SK-N-SH (cell line): ENCODE data around the gene GDF2. TPM values are rescaled to one million over a fixed set of nuclear protein-coding genes. Genes with fewer than 3 reads are reported as not detected.

Experiments
- CTCF ChIA-PET: fragments of 300-600, 350-600 bp; formaldehyde crosslinking; extraction: SDS; loops from one replicate; lab custom pipeline; 2021; lab: Yijun Ruan, JAX
- POLR2A ChIA-PET: fragments of 350-600 bp; sonication (Branson Sonifier 250); formaldehyde crosslinking; extraction: SDS; loops from one replicate; lab custom pipeline; 2020; ENCODE audit warnings: antibody characterized with exemption, inconsistent platforms; lab: Yijun Ruan, JAX
- DNase-seq: peaks from one replicate; pipeline ENCODE4 v3.0.0; 2012
- H2AFZ ChIP-seq: fragments of 200-600 bp; sonication (generic); 2 replicates; pipeline ENCODE4 v1.8.1; 2016; ENCODE audit warnings: antibody characterized with exemption, mild to moderate bottlenecking, low read depth
- H3F3A ChIP-seq: fragments of 200-600 bp; sonication (generic); replicated peaks from 2 replicates; pipeline ENCODE3; 2016; ENCODE audit warnings: antibody characterized with exemption, mild to moderate bottlenecking; ENCODE audit not compliant: insufficient read depth
- H3K27ac ChIP-seq, 2 experiments: fragments of 200-500 bp in 1 of 2; fragments of 200-600 bp in 1 of 2; sonication (Bioruptor generic) in 1 of 2; sonication (generic), shearing (Covaris generic) in 1 of 2; 2 replicates each; pipeline versions ENCODE4 v1.5.1 to v1.6.1; 2014 to 2016; ENCODE audit warnings: low read depth in 2 of 2, inconsistent platforms in 1 of 2, low read length in 1 of 2, mild to moderate bottlenecking in 1 of 2, mixed read lengths in 1 of 2
- H3K27me3 ChIP-seq: fragments of 200-600 bp; sonication (generic), shearing (Covaris generic); 2 replicates; pipeline ENCODE4 v1.6.1; 2016; ENCODE audit warnings: mixed run types; ENCODE audit not compliant: insufficient read depth
- H3K36me3 ChIP-seq, 2 experiments: fragments of 200-500 bp in 1 of 2; fragments of 200-600 bp in 1 of 2; sonication (Bioruptor generic) in 1 of 2; sonication (generic) in 1 of 2; replicated peaks in 1 of 2; 2 replicates each; pipeline versions ENCODE3 to v1.5.1; 2014 to 2016; ENCODE audit warnings: low read length in 1 of 2, mild to moderate bottlenecking in 1 of 2; ENCODE audit not compliant: insufficient read depth in 2 of 2, control insufficient read depth in 1 of 2
- H3K4me1 ChIP-seq, 2 experiments: fragments of 200-500 bp in 1 of 2; fragments of 200-600 bp in 1 of 2; sonication (Bioruptor generic) in 1 of 2; sonication (generic), shearing (Covaris generic) in 1 of 2; 2 replicates each; pipeline versions ENCODE4 v1.5.1 to v1.6.1; 2014 to 2016; ENCODE audit warnings: low read depth in 1 of 2, low read length in 1 of 2, mixed run types in 1 of 2; ENCODE audit not compliant: insufficient read depth in 2 of 2, control insufficient read depth in 1 of 2
- H3K4me2 ChIP-seq: fragments of 200-600 bp; sonication (generic), shearing (Covaris generic); 2 replicates; pipeline ENCODE4 v1.6.1; 2017; ENCODE audit warnings: mixed run types
- H3K4me3 ChIP-seq, 2 experiments: fragments of 200-500 bp in 1 of 2; fragments of 200-600 bp in 1 of 2; sonication (Bioruptor generic) in 1 of 2; sonication (generic), shearing (Covaris generic) in 1 of 2; 2 replicates each; pipeline versions ENCODE4 v1.5.1 to v1.8.1; 2014 to 2016; ENCODE audit warnings: low read depth in 2 of 2, inconsistent platforms in 1 of 2, low read length in 1 of 2, mild to moderate bottlenecking in 1 of 2, mixed read lengths in 1 of 2, moderate library complexity in 1 of 2
- H3K79me2 ChIP-seq: fragments of 200-600 bp; sonication (generic); 2 replicates; pipeline ENCODE4 v1.8.1; 2017; ENCODE audit warnings: mild to moderate bottlenecking; ENCODE audit not compliant: insufficient read depth
- H3K9ac ChIP-seq: fragments of 200-600 bp; sonication (generic); 2 replicates; pipeline ENCODE4 v1.6.1; 2017; ENCODE audit warnings: mixed run types
- H3K9me2 ChIP-seq: fragments of 200-600 bp; sonication (generic); 2 replicates; pipeline ENCODE4 v1.6.1; 2017; ENCODE audit warnings: mixed run types
- H3K9me3 ChIP-seq: fragments of 200-600 bp; sonication (generic); 2 replicates; pipeline ENCODE4 v1.6.1; 2017; ENCODE audit warnings: mixed run types, mild to moderate bottlenecking, moderate library complexity
- H4K20me1 ChIP-seq: fragments of 200-600 bp; sonication (generic); 2 replicates; pipeline ENCODE4 v1.6.1; 2017; ENCODE audit warnings: mild to moderate bottlenecking, mixed run types; ENCODE audit not compliant: insufficient read depth
- EZH2phosphoT487 ChIP-seq: fragments of 200-600 bp; sonication (generic); IDR thresholded peaks from 2 replicates; pipeline ENCODE4 v1.6.1; 2017; ENCODE audit warnings: low read depth, mixed run types, mild to moderate bottlenecking, antibody characterized with exemption, moderate library complexity, borderline replicate concordance
- FOXJ3 ChIP-seq: sonication (generic); formaldehyde crosslinking; IDR thresholded peaks from 2 replicates; pipeline ENCODE4 v1.5.1; 2020; ENCODE audit warnings: mild to moderate bottlenecking, missing genetic modification reagents
- FOXM1 ChIP-seq: IDR thresholded peaks from 2 replicates; pipeline ENCODE4 v1.4.0; 2012; ENCODE audit warnings: low read depth, mild to moderate bottlenecking
- GABPA ChIP-seq: IDR thresholded peaks from 2 replicates; pipeline ENCODE4 v1.4.0; 2012; ENCODE audit warnings: low read depth, mild to moderate bottlenecking
- IRF3 ChIP-seq: fragments of 150-350 bp; IDR thresholded peaks from 2 replicates; pipeline ENCODE4 v1.6.1; 2016; ENCODE audit warnings: mild to moderate bottlenecking, low read depth, low read length
- JUND ChIP-seq: IDR thresholded peaks from 2 replicates; pipeline ENCODE4 v1.4.0; 2012
- MEF2A ChIP-seq: IDR thresholded peaks from 2 replicates; pipeline ENCODE4 v1.4.0; 2012; ENCODE audit warnings: low read depth, borderline replicate concordance
- POLR2AphosphoS5 ChIP-seq: IDR thresholded peaks from 2 replicates; pipeline ENCODE4 v1.6.1; 2012; ENCODE audit warnings: low read depth, low read length
- RAD21 ChIP-seq: IDR thresholded peaks from 2 replicates; pipeline ENCODE4 v1.6.1; 2012; ENCODE audit warnings: mild to moderate bottlenecking, low read length
- RCOR1 ChIP-seq: fragments of 150-350 bp; IDR thresholded peaks from 2 replicates; pipeline ENCODE4 v1.6.1; 2017; ENCODE audit warnings: antibody characterized with exemption, low read length
- SIN3A ChIP-seq: IDR thresholded peaks from 2 replicates; pipeline ENCODE4 v1.6.1; 2012; ENCODE audit warnings: low read depth, mild to moderate bottlenecking, low read length, moderate library complexity, borderline replicate concordance
- SMC3 ChIP-seq: IDR thresholded peaks from 2 replicates; pipeline ENCODE4 v1.6.1; 2012; ENCODE audit warnings: low read depth, low read length, improper control_type of control experiment
- TAF1 ChIP-seq: IDR thresholded peaks from 2 replicates; pipeline ENCODE4 v1.6.1; 2012; ENCODE audit warnings: low read depth, mild to moderate bottlenecking, low read length, moderate library complexity, borderline replicate concordance
- TEAD4 ChIP-seq: IDR thresholded peaks from 2 replicates; pipeline ENCODE4 v1.4.0; 2012; ENCODE audit warnings: mild to moderate bottlenecking, borderline replicate concordance; ENCODE audit not compliant: insufficient read depth
- YY1 ChIP-seq: IDR thresholded peaks from 2 replicates; pipeline ENCODE4 v1.4.0; 2012; ENCODE audit warnings: low read depth, mild to moderate bottlenecking
- ZBTB33 ChIP-seq: IDR thresholded peaks from 2 replicates; pipeline ENCODE4 v1.4.0; 2012; ENCODE audit warnings: low read depth, borderline replicate concordance
- WGBS: methylation state at CpG from one replicate; pipeline ENCODE4 v1.1.6; 2017; ENCODE audit warnings: low lambda C conversion rate; 5-methylcytosine and 5-hydroxymethylcytosine counted together
- polyA plus RNA-seq, 3 experiments: library from polyadenylated mRNA; depleted of rRNA; stranded (reverse); fragments of >200 nt; gene quantifications; 2 replicates each; pipeline ENCODE4 v1.2.3, GENCODE V29; 2012
- TF ChIP-seq, protein P1 (sequence below): IDR thresholded peaks from 2 replicates; pipeline ENCODE4 v1.6.1; 2012; ENCODE audit warnings: mild to moderate bottlenecking, low read depth, low read length, moderate library complexity

Gene GDF2
- polyA plus RNA-seq, 1 of the 3 experiments (the other 2 are of a cell fraction), result not detected

- no peaks in the 10 kb centered on the region for H3K9me2 ChIP-seq
- H2AFZ ChIP-seq, result no peak overlapping the region
- H3K36me3 ChIP-seq, result no peaks in the 10 kb centered on the region
- H3K79me2 ChIP-seq, result no peaks in the 10 kb centered on the region
- CTCF ChIA-PET, result interaction anchor here (0.7 to 5.3 kb wide), 6 partner anchors 10 to 339 kb away, joined by 3 to 23 read pairs (median 4); no protein-coding TSS in a partner anchor
- no peak overlapping the region for H3K4me3 ChIP-seq
- no peaks in the 10 kb centered on the region for H4K20me1 ChIP-seq
- no peak overlapping the region for H3K9ac ChIP-seq
- H3K4me2 ChIP-seq, result no peak overlapping the region
- H3K27me3 ChIP-seq, result no peaks in the 10 kb centered on the region
- DNase-seq, result no peak
- H3K4me1 ChIP-seq, result peaks cover 0 to 8% of the 10 kb centered on the region in 2 experiments; a peak in 1 of 4 replicates
- POLR2A ChIA-PET, result no interaction called here
- 64% methylated on average over 2 of the region's 3 CpGs for WGBS
- peaks cover 3% of the 10 kb centered on the region for H3F3A ChIP-seq
- no peaks in the 10 kb centered on the region for H3K9me3 ChIP-seq
- no peak for TF ChIP-seq RCOR1
- TF ChIP-seq, protein P1, sequence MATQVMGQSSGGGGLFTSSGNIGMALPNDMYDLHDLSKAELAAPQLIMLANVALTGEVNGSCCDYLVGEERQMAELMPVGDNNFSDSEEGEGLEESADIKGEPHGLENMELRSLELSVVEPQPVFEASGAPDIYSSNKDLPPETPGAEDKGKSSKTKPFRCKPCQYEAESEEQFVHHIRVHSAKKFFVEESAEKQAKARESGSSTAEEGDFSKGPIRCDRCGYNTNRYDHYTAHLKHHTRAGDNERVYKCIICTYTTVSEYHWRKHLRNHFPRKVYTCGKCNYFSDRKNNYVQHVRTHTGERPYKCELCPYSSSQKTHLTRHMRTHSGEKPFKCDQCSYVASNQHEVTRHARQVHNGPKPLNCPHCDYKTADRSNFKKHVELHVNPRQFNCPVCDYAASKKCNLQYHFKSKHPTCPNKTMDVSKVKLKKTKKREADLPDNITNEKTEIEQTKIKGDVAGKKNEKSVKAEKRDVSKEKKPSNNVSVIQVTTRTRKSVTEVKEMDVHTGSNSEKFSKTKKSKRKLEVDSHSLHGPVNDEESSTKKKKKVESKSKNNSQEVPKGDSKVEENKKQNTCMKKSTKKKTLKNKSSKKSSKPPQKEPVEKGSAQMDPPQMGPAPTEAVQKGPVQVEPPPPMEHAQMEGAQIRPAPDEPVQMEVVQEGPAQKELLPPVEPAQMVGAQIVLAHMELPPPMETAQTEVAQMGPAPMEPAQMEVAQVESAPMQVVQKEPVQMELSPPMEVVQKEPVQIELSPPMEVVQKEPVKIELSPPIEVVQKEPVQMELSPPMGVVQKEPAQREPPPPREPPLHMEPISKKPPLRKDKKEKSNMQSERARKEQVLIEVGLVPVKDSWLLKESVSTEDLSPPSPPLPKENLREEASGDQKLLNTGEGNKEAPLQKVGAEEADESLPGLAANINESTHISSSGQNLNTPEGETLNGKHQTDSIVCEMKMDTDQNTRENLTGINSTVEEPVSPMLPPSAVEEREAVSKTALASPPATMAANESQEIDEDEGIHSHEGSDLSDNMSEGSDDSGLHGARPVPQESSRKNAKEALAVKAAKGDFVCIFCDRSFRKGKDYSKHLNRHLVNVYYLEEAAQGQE, result no peak
- no peak for TF ChIP-seq YY1
- TF ChIP-seq FOXM1, result no peak
- no peak for TF ChIP-seq POLR2AphosphoS5
- TF ChIP-seq SMC3, result no peak
- no peak for TF ChIP-seq MEF2A
- no peak for TF ChIP-seq IRF3
- no peak for TF ChIP-seq ZBTB33
- TF ChIP-seq FOXJ3 (CRISPR knock-in tag), result no peak
- H3K27ac ChIP-seq, result no peak overlapping the region
These were observed 41.5 kb downstream of the GDF2 start for GRCh38 chr10:47363781-47364180.

- H3K4me1 ChIP-seq, result peaks cover 0 to 8% of the 10 kb centered on the region in 2 experiments; a peak in 1 of 4 replicates
- ChIA-PET CTCF (interaction anchor here (1.1 to 5.3 kb wide), 4 partner anchors 10 to 53 kb away, joined by 3 to 23 read pairs (median 4); no protein-coding TSS in a partner anchor), POLR2A (no interaction called here)
- H3K9ac ChIP-seq, result no peak overlapping the region
- H3K36me3 ChIP-seq, result no peaks in the 10 kb centered on the region
- no peak overlapping the region for H3K4me3 ChIP-seq
- H3F3A ChIP-seq, result peaks cover 3% of the 10 kb centered on the region
- H2AFZ ChIP-seq, result no peak overlapping the region
- H3K27me3 ChIP-seq, result no peaks in the 10 kb centered on the region
- H3K4me2 ChIP-seq, result no peak overlapping the region
- H3K9me3 ChIP-seq, result no peaks in the 10 kb centered on the region
- H4K20me1 ChIP-seq, result no peaks in the 10 kb centered on the region
- H3K9me2 ChIP-seq, result no peaks in the 10 kb centered on the region
- 72% methylated on average over 4 of the region's 4 CpGs for WGBS
- H3K79me2 ChIP-seq, result no peaks in the 10 kb centered on the region
- DNase-seq, result no peak
- no peak overlapping the region for H3K27ac ChIP-seq
- TF ChIP-seq RCOR1, result no peak
- TF ChIP-seq JUND, result no peak
- TF ChIP-seq SIN3A, result no peak
- TF ChIP-seq GABPA, result no peak
- TF ChIP-seq FOXJ3 (CRISPR knock-in tag), result no peak
- no peak for TF ChIP-seq MEF2A
- TF ChIP-seq EZH2phosphoT487, result no peak
- no peak for TF ChIP-seq FOXM1
- no peak for TF ChIP-seq TEAD4
- TF ChIP-seq RAD21, result no peak
- TF ChIP-seq, protein P1, result no peak
- TF ChIP-seq POLR2AphosphoS5, result no peak
- no peak for TF ChIP-seq TAF1
These were observed 42.1 kb downstream of the GDF2 start for GRCh38 chr10:47364366-47364765.
